ENCODE results near the gene PTPRA.

- TF ChIP-seq, protein P1, sequence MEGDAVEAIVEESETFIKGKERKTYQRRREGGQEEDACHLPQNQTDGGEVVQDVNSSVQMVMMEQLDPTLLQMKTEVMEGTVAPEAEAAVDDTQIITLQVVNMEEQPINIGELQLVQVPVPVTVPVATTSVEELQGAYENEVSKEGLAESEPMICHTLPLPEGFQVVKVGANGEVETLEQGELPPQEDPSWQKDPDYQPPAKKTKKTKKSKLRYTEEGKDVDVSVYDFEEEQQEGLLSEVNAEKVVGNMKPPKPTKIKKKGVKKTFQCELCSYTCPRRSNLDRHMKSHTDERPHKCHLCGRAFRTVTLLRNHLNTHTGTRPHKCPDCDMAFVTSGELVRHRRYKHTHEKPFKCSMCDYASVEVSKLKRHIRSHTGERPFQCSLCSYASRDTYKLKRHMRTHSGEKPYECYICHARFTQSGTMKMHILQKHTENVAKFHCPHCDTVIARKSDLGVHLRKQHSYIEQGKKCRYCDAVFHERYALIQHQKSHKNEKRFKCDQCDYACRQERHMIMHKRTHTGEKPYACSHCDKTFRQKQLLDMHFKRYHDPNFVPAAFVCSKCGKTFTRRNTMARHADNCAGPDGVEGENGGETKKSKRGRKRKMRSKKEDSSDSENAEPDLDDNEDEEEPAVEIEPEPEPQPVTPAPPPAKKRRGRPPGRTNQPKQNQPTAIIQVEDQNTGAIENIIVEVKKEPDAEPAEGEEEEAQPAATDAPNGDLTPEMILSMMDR (conservative IDR thresholded peaks at IDR 0.05; ENCODE audit: low read depth, low read length), result no peak
- TF ChIP-seq MAZ (IDR thresholded peaks at IDR 0.05; ENCODE audit: borderline replicate concordance, low read depth, low read length) (no peak), SMC3 (IDR thresholded peaks at IDR 0.05; ENCODE audit: low read depth, low read length) (no peak), MXI1 (IDR thresholded peaks at IDR 0.05; ENCODE audit: borderline replicate concordance, low read depth, low read length) (no peak), RCOR1 (IDR thresholded peaks at IDR 0.05; ENCODE audit: insufficient replicate concordance, low read length) (no peak), POLR2A (IDR thresholded peaks at IDR 0.05; ENCODE audit: low read depth, low read length) (no peak), RAD21 (IDR thresholded peaks at IDR 0.05; ENCODE audit: low read length) (no peak), NFE2L2 (IDR thresholded peaks at IDR 0.05; ENCODE audit: low read depth, low read length) (no peak)
Measured at GRCh38 chr20:3032624-3033023, 159.3 kb downstream of the PTPRA start.

All from IMR-90 (cell line).